Bronchial epithelial cell (primary cell): ENCODE data around the gene ACP2. TPM values are rescaled to one million over a fixed set of nuclear protein-coding genes. Genes with fewer than 3 reads are reported as not detected.
"Not testable (repeated sequence)": the region's sequence is repeated elsewhere in the genome, so short reads cannot be mapped to it uniquely, and the experiment has no call there.

Source experiments
- DNase-seq: peaks from one replicate; pipeline ENCODE4 v3.0.0-alpha.2; 2010; ENCODE audit warnings: low read depth
- FAIRE-seq: peaks from 2 replicates; lab custom pipeline; 2011; peaks lifted over from hg19 to GRCh38; lab: Jason Lieb, UNC
- H3K27me3 ChIP-seq: 2 replicates; pipeline ENCODE4 v1.5.1; 2011; ENCODE audit warnings: low read length; ENCODE audit not compliant: control insufficient read depth, insufficient read depth
- H3K36me3 ChIP-seq: 2 replicates; pipeline ENCODE4 v1.5.1; 2011; ENCODE audit warnings: low read length; ENCODE audit not compliant: control insufficient read depth, insufficient read depth
- H3K4me3 ChIP-seq: 2 replicates; pipeline ENCODE4 v1.5.1; 2011; ENCODE audit warnings: mild to moderate bottlenecking, low read depth, low read length, control low read depth
- total RNA-seq: library from RNA; depleted of rRNA; stranded (reverse); fragments of >200 nt; gene quantifications from 2 replicates; pipeline ENCODE4 v1.2.1, GENCODE V29; 2014
- TF ChIP-seq, protein P1 (sequence below): IDR thresholded peaks from 2 replicates; pipeline ENCODE4 v1.5.1; 2011; ENCODE audit warnings: mild to moderate bottlenecking, moderate library complexity, low read length, control low read depth, inconsistent platforms; ENCODE audit not compliant: insufficient read depth, severe bottlenecking

The ACP2 gene
- total RNA-seq, 1 donor from 2014 or later = 8.4 TPM

DNA sequence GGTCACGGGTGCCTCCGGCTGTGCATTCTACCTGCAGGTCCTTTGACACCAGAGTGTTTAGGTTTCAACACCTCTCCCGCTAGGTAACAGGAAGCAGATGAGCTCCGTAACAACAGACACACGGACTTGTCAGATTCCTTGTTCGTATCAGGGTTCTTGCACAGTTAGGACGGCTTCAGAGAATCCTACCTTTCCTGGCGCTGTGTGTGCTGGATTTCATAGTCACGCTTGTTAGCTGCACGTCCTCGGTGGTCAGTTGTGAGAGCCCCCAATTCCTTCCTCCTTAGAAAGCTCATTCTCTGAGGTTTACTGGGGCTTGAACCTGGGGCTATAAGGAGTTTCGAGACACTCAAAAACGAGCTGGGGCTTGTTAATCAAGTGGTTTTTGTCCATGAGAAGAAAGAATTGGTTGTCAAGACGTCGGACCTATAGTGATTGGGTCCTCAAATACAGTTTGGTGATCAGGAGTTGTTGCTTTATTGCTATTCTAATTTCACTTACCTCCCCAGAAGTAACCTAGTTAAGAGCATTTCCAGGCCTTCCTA, 33.2 kb downstream of the ACP2 start:
- DNase-seq (peak; percentile 74), FAIRE-seq (no peak)
- H3K4me3 ChIP-seq = peak overlapping the region; percentile 57
- TF ChIP-seq, protein P1, sequence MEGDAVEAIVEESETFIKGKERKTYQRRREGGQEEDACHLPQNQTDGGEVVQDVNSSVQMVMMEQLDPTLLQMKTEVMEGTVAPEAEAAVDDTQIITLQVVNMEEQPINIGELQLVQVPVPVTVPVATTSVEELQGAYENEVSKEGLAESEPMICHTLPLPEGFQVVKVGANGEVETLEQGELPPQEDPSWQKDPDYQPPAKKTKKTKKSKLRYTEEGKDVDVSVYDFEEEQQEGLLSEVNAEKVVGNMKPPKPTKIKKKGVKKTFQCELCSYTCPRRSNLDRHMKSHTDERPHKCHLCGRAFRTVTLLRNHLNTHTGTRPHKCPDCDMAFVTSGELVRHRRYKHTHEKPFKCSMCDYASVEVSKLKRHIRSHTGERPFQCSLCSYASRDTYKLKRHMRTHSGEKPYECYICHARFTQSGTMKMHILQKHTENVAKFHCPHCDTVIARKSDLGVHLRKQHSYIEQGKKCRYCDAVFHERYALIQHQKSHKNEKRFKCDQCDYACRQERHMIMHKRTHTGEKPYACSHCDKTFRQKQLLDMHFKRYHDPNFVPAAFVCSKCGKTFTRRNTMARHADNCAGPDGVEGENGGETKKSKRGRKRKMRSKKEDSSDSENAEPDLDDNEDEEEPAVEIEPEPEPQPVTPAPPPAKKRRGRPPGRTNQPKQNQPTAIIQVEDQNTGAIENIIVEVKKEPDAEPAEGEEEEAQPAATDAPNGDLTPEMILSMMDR = no peak
- H3K36me3 ChIP-seq = peaks cover 5% of the 10 kb centered on the region
- H3K27me3 ChIP-seq = no peaks in the 10 kb centered on the region

DNA sequence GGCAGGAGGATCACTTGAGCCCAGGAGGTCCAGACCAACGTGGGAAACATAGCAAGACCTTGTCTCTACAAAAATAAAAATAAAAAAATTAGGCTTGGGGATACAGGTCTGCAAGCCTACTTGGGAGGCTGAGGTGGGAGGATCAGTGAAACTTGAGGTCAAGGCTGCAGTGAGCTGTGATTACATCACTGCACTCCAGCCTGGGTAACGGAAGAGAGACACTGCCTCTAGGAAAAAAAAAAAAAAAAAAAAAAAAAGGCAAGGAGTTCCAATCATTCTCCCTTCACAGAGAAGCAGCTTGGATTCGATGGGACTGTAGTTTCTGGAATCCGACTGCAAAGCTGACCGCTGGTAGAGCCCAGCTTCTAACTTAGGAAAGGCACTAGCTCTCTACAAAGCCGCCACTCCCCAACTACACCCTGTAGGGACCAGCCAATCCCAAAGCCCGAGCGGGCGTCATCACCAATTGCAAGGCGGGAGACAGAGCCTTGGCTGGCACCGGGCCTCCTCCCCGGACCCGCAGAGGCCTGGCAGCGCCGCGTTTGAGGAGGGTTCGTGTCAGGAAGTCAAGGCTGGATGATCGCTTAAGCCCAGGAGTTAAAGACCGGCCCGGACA, 34.6 kb downstream of the ACP2 start:
- FAIRE-seq = no peak
- Histone ChIP-seq H3K27me3 (no peaks in the 10 kb centered on the region), H3K4me3 (peak overlapping the region; percentile 57), H3K36me3 (peaks cover 5% of the 10 kb centered on the region)
- peak; percentile 83 for DNase-seq
- TF ChIP-seq, protein P1 = no peak

GRCh38 chr11:47212938-47213337, 35.7 kb downstream of the ACP2 start:
- FAIRE-seq (no peak), DNase-seq (no peak)
- H3K4me3 ChIP-seq = no peak overlapping the region
- H3K36me3 ChIP-seq = peaks cover 3% of the 10 kb centered on the region
- TF ChIP-seq, protein P1 = no peak
- H3K27me3 ChIP-seq = no peaks in the 10 kb centered on the region

DNA sequence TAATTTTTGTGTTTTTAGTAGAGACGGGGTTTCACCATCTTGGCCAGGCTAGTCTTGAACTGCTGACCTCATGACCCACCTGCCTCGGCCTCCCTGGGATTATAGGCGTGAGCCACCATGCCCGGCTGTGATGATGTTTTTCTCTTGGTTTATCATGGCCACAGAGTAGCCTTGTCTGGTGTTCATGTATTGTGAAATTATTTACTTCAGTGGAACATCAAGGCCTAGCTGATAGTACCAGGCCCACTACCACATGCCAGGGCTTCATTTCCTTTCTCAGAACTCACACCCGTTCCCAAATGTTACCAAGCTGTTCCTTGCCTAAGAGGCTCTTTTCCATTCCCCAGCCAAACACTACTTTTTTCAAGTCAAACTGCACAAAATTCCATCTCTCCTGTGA, 40.0 kb downstream of the ACP2 start:
- DNase-seq (no peak), FAIRE-seq (no peak)
- TF ChIP-seq, protein P1 = no peak
- no peak overlapping the region for H3K4me3 ChIP-seq
- no peaks in the 10 kb centered on the region for H3K27me3 ChIP-seq
- no peaks in the 10 kb centered on the region for H3K36me3 ChIP-seq

GRCh38 chr11:47208008-47208552, 40.5 kb downstream of the ACP2 start:
- H3K27me3 ChIP-seq, FAIRE-seq, H3K4me3 ChIP-seq, DNase-seq, H3K36me3 ChIP-seq: not testable (repeated sequence)

- Histone ChIP-seq H3K27me3 (no peaks in the 10 kb centered on the region), H3K4me3 (no peak overlapping the region), H3K36me3 (no peaks in the 10 kb centered on the region)
- no peak for DNase-seq
- TF ChIP-seq, protein P1 = no peak
- FAIRE-seq = no peak
These were observed 41.2 kb downstream of the ACP2 start for GRCh38 chr11:47207459-47207858.

DNA sequence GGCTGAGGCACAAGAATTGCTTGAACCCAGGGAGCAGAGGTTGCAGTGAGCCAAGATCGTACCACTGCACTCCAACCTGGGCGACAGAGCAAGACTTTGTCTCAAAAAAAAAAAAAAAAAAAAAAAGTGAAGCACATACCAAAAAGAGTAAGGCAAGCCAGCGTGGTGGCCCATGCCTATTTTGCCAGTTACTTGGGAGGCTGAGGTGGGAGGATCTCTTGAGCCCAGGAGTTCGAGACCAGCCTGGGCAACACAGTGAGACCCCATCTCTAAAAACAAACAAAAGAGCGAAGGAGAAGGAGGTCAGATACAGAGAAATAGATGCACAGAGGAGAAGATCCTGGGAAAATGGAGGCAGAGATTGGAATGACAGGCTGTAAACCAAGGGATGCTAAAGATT, 42.0 kb downstream of the ACP2 start:
- H3K36me3 ChIP-seq, FAIRE-seq, DNase-seq, H3K27me3 ChIP-seq, H3K4me3 ChIP-seq: not testable (repeated sequence)
